ENCODE data around the gene SH3RF2. TPM values are rescaled to one million over a fixed set of nuclear protein-coding genes. Genes with fewer than 3 reads are reported as not detected.

SH3RF2 gene
- total and polyA plus RNA-seq, 9 of the 15 experiments (the other 6 are each of a cell fraction or from before 2014, with no cell fraction given): 0.05 TPM; not detected in 8

GRCh38 chr5:145889611-145890010 lies 46.8 kb upstream of the SH3RF2 start:
- H4K20me1 ChIP-seq (replicated peaks; ENCODE audit: control insufficient read depth, insufficient read depth, low read length): no peaks in the 10 kb centered on the region
- no peak for TF ChIP-seq ATF6 (CRISPR knock-in tag; IDR thresholded peaks at IDR 0.05)
- no peak for TF ChIP-seq FUS (optimal IDR thresholded peaks at IDR 0.05; ENCODE audit: low read depth, low read length)
- TF ChIP-seq, protein P1, sequence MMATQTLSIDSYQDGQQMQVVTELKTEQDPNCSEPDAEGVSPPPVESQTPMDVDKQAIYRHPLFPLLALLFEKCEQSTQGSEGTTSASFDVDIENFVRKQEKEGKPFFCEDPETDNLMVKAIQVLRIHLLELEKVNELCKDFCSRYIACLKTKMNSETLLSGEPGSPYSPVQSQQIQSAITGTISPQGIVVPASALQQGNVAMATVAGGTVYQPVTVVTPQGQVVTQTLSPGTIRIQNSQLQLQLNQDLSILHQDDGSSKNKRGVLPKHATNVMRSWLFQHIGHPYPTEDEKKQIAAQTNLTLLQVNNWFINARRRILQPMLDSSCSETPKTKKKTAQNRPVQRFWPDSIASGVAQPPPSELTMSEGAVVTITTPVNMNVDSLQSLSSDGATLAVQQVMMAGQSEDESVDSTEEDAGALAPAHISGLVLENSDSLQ (IDR thresholded peaks at IDR 0.05): no peak
- no peak for TF ChIP-seq MIER1 (IDR thresholded peaks at IDR 0.05; ENCODE audit: low read depth)
- no peak for TF ChIP-seq ZNF41 (CRISPR knock-in tag; conservative IDR thresholded peaks at IDR 0.05)
- no peak for TF ChIP-seq ZFP36 (IDR thresholded peaks at IDR 0.05; ENCODE audit: low read depth, low read length, partially characterized antibody)
- TF ChIP-seq ZNF232 (CRISPR knock-in tag; IDR thresholded peaks at IDR 0.05): no peak
- TF ChIP-seq, protein P2, sequence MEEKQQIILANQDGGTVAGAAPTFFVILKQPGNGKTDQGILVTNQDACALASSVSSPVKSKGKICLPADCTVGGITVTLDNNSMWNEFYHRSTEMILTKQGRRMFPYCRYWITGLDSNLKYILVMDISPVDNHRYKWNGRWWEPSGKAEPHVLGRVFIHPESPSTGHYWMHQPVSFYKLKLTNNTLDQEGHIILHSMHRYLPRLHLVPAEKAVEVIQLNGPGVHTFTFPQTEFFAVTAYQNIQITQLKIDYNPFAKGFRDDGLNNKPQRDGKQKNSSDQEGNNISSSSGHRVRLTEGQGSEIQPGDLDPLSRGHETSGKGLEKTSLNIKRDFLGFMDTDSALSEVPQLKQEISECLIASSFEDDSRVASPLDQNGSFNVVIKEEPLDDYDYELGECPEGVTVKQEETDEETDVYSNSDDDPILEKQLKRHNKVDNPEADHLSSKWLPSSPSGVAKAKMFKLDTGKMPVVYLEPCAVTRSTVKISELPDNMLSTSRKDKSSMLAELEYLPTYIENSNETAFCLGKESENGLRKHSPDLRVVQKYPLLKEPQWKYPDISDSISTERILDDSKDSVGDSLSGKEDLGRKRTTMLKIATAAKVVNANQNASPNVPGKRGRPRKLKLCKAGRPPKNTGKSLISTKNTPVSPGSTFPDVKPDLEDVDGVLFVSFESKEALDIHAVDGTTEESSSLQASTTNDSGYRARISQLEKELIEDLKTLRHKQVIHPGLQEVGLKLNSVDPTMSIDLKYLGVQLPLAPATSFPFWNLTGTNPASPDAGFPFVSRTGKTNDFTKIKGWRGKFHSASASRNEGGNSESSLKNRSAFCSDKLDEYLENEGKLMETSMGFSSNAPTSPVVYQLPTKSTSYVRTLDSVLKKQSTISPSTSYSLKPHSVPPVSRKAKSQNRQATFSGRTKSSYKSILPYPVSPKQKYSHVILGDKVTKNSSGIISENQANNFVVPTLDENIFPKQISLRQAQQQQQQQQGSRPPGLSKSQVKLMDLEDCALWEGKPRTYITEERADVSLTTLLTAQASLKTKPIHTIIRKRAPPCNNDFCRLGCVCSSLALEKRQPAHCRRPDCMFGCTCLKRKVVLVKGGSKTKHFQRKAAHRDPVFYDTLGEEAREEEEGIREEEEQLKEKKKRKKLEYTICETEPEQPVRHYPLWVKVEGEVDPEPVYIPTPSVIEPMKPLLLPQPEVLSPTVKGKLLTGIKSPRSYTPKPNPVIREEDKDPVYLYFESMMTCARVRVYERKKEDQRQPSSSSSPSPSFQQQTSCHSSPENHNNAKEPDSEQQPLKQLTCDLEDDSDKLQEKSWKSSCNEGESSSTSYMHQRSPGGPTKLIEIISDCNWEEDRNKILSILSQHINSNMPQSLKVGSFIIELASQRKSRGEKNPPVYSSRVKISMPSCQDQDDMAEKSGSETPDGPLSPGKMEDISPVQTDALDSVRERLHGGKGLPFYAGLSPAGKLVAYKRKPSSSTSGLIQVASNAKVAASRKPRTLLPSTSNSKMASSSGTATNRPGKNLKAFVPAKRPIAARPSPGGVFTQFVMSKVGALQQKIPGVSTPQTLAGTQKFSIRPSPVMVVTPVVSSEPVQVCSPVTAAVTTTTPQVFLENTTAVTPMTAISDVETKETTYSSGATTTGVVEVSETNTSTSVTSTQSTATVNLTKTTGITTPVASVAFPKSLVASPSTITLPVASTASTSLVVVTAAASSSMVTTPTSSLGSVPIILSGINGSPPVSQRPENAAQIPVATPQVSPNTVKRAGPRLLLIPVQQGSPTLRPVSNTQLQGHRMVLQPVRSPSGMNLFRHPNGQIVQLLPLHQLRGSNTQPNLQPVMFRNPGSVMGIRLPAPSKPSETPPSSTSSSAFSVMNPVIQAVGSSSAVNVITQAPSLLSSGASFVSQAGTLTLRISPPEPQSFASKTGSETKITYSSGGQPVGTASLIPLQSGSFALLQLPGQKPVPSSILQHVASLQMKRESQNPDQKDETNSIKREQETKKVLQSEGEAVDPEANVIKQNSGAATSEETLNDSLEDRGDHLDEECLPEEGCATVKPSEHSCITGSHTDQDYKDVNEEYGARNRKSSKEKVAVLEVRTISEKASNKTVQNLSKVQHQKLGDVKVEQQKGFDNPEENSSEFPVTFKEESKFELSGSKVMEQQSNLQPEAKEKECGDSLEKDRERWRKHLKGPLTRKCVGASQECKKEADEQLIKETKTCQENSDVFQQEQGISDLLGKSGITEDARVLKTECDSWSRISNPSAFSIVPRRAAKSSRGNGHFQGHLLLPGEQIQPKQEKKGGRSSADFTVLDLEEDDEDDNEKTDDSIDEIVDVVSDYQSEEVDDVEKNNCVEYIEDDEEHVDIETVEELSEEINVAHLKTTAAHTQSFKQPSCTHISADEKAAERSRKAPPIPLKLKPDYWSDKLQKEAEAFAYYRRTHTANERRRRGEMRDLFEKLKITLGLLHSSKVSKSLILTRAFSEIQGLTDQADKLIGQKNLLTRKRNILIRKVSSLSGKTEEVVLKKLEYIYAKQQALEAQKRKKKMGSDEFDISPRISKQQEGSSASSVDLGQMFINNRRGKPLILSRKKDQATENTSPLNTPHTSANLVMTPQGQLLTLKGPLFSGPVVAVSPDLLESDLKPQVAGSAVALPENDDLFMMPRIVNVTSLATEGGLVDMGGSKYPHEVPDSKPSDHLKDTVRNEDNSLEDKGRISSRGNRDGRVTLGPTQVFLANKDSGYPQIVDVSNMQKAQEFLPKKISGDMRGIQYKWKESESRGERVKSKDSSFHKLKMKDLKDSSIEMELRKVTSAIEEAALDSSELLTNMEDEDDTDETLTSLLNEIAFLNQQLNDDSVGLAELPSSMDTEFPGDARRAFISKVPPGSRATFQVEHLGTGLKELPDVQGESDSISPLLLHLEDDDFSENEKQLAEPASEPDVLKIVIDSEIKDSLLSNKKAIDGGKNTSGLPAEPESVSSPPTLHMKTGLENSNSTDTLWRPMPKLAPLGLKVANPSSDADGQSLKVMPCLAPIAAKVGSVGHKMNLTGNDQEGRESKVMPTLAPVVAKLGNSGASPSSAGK (IDR thresholded peaks at IDR 0.05): no peak

More at GRCh38 chr5:145889611-145890010, 46.8 kb upstream of the SH3RF2 start:
- no peak for ATAC-seq
- Histone ChIP-seq H3K36me3 (ENCODE audit: control insufficient read depth, insufficient read depth, low read length) (no peaks in the 10 kb centered on the region), H3K27ac (ENCODE audit: extremely low read depth, low read depth, low read length) (no peak overlapping the region), H3K9me3 (replicated peaks; ENCODE audit: control insufficient read depth, insufficient read depth, low read depth, low read length) (no peaks in the 10 kb centered on the region; the same call in 1 of the 2 replicates), H3K4me3 (no peak overlapping the region), H3K9ac (ENCODE audit: insufficient read depth in 1 of 2, low read depth in 2 of 2, low read length in 2 of 2) (no peak overlapping the region), H3K27me3 (ENCODE audit: control insufficient read depth in 2 of 2, insufficient read depth in 2 of 2, low read length in 2 of 2) (no peaks in the 10 kb centered on the region), H3K79me2 (ENCODE audit: control insufficient read depth, insufficient read depth, low read length) (no peaks in the 10 kb centered on the region), H2AFZ (ENCODE audit: low read depth, low read length) (no peak overlapping the region), H3K4me2 (ENCODE audit: insufficient read depth, low read length) (no peak overlapping the region), H3K4me1 (replicated peaks in 1 of 2; ENCODE audit: control insufficient read depth in 2 of 2, insufficient read depth in 2 of 2, low read length in 2 of 2) (no peaks in the 10 kb centered on the region), H3K9me1 (ENCODE audit: control insufficient read depth, insufficient read depth, low read length) (no peaks in the 10 kb centered on the region)
- no peak for FAIRE-seq
- ChIA-PET CTCF (ENCODE audit: low intra/inter-chr PET ratio) (no interaction called here), POLR2A (interaction anchor here (0.8 kb wide), 1 partner anchor 159 kb away, joined by 3 read pairs; no protein-coding TSS in a partner anchor)
- BruUV-seq (replicated peaks): no TSS peak
- 22% methylated on average over 2 of the region's 2 CpGs for WGBS (ENCODE audit: insufficient coverage, low coverage, missing lambda C conversion rate)
- DNase-seq (ENCODE audit: extremely low read depth in 1 of 4, low spot score in 3 of 4): no peak
- intact Hi-C loops (cut with micrococcal nuclease) (loop anchor here (2.0 kb wide), 1 partner anchor 1685 kb away; no protein-coding TSS in a partner anchor), in situ Hi-C loops (cut with MboI) (loop anchor here (5.0 to 10.0 kb wide), 2 partner anchors 57 to 205 kb away; no protein-coding TSS in a partner anchor)

Data from K562 (cell line).